OCI-LY3 (cell line): Measurements from ENCODE around the gene LOXL1.

ENCODE experiments used
- EZH2phosphoT487 ChIP-seq: fragments of 200-600 bp; shearing (Covaris generic); IDR thresholded peaks from 2 replicates; pipeline ENCODE4 v1.6.1; 2018; ENCODE audit warnings: antibody characterized with exemption, mixed run types, low read depth
- TF ChIP-seq, protein P1 (sequence below): fragments of 200-600, 300-600 bp; sonication (generic); IDR thresholded peaks from 2 replicates; pipeline ENCODE4 v1.5.1; 2014; ENCODE audit warnings: antibody characterized with exemption, low read length, low read depth

DNA sequence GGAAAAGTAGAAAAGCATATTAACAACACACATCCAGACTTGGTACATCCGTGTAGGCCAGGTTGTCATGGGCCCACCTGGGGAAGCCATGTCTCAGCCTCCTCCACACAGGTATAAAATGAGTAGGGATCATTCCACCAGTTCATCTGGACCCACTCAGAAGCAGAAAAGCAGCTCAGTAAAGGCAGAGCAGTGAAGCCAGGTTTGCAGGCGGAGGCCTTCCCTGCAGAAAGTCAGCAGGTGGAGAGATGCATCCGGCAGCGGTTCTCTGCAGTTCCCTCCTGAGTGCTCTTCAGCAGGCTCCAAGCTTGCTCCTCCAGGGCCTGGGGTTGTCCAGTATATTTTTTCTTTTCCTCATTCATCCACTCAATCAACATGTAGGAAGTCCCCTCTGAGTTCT is 22.1 kb downstream of the LOXL1 start:
- TF ChIP-seq, protein P1, sequence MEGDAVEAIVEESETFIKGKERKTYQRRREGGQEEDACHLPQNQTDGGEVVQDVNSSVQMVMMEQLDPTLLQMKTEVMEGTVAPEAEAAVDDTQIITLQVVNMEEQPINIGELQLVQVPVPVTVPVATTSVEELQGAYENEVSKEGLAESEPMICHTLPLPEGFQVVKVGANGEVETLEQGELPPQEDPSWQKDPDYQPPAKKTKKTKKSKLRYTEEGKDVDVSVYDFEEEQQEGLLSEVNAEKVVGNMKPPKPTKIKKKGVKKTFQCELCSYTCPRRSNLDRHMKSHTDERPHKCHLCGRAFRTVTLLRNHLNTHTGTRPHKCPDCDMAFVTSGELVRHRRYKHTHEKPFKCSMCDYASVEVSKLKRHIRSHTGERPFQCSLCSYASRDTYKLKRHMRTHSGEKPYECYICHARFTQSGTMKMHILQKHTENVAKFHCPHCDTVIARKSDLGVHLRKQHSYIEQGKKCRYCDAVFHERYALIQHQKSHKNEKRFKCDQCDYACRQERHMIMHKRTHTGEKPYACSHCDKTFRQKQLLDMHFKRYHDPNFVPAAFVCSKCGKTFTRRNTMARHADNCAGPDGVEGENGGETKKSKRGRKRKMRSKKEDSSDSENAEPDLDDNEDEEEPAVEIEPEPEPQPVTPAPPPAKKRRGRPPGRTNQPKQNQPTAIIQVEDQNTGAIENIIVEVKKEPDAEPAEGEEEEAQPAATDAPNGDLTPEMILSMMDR = no peak
- no peak for TF ChIP-seq EZH2phosphoT487
